ENCODE results near the gene LAMTOR5. TPM values are rescaled to one million over a fixed set of nuclear protein-coding genes. Genes with fewer than 3 reads are reported as not detected.
"Not testable (repeated sequence)": the region's sequence is repeated elsewhere in the genome, so short reads cannot be mapped to it uniquely, and the experiment has no call there.

The LAMTOR5 gene
- total and polyA plus RNA-seq, 2 experiments from 2014 or later: 45.4 to 168 TPM

GRCh38 chr1:110420874-110421793 is 13.6 kb upstream of the LAMTOR5 start:
- no peak overlapping the region for H2AFZ ChIP-seq
- no peaks in the 10 kb centered on the region for H3K36me3 ChIP-seq (replicated peaks; ENCODE audit: insufficient read depth, low read depth)
- H3K4me1 ChIP-seq (ENCODE audit: insufficient read depth): no peaks in the 10 kb centered on the region
- 74% methylated on average over 2 of the region's 2 CpGs for WGBS (ENCODE audit: low lambda C conversion rate, missing lambda C conversion rate)
- H3K27ac ChIP-seq: peak overlapping the region; percentile 71
- H4K20me1 ChIP-seq (ENCODE audit: insufficient read depth, poor library complexity, severe bottlenecking): no peaks in the 10 kb centered on the region
- H3K4me3 ChIP-seq: no peak overlapping the region
- peak; percentile 38 for DNase-seq (ENCODE audit: low spot score)
- H3K9me3 ChIP-seq (ENCODE audit: low read depth): no peaks in the 10 kb centered on the region
- no peaks in the 10 kb centered on the region for H3K79me2 ChIP-seq
- no peaks in the 10 kb centered on the region for H3K9me2 ChIP-seq (replicated peaks; ENCODE audit: insufficient read depth)
- TF ChIP-seq EZH2phosphoT487 (IDR thresholded peaks at IDR 0.05; ENCODE audit: low read depth, severe bottlenecking, unreplicated experiment) (no peak), CTCF (IDR thresholded peaks at IDR 0.05; ENCODE audit: poor library complexity) (no peak), EZH2 (IDR thresholded peaks at IDR 0.05; ENCODE audit: borderline replicate concordance) (no peak)
- no peak overlapping the region for H3K4me2 ChIP-seq
- no peaks in the 10 kb centered on the region for H3K27me3 ChIP-seq

GRCh38 chr1:110420023-110420662 is 12.6 kb upstream of the LAMTOR5 start:
- Histone ChIP-seq H3K9me2 (replicated peaks; ENCODE audit: insufficient read depth) (no peaks in the 10 kb centered on the region), H3K27ac (no peak overlapping the region), H2AFZ (no peak overlapping the region), H3K4me2 (no peak overlapping the region), H3K79me2 (no peaks in the 10 kb centered on the region), H3K4me1 (ENCODE audit: insufficient read depth) (no peaks in the 10 kb centered on the region), H3K27me3 (no peaks in the 10 kb centered on the region), H4K20me1 (ENCODE audit: insufficient read depth, poor library complexity, severe bottlenecking) (no peaks in the 10 kb centered on the region), H3K4me3 (no peak overlapping the region), H3K9me3 (ENCODE audit: low read depth) (no peaks in the 10 kb centered on the region), H3K36me3 (replicated peaks; ENCODE audit: insufficient read depth, low read depth) (no peaks in the 10 kb centered on the region)
- no peak for TF ChIP-seq EZH2 (IDR thresholded peaks at IDR 0.05; ENCODE audit: borderline replicate concordance)
- no peak for TF ChIP-seq CTCF (IDR thresholded peaks at IDR 0.05; ENCODE audit: poor library complexity)
- TF ChIP-seq EZH2phosphoT487 (IDR thresholded peaks at IDR 0.05; ENCODE audit: low read depth, severe bottlenecking, unreplicated experiment): no peak
- no peak for DNase-seq (ENCODE audit: low spot score)
- 90% methylated on average over 10 of the region's 10 CpGs for WGBS (ENCODE audit: low lambda C conversion rate, missing lambda C conversion rate)

- H3K27ac ChIP-seq: no peak overlapping the region
- no peak for DNase-seq (ENCODE audit: low spot score)
- H3K79me2 ChIP-seq: no peaks in the 10 kb centered on the region
- TF ChIP-seq CTCF (IDR thresholded peaks at IDR 0.05; ENCODE audit: poor library complexity) (no peak), EZH2 (IDR thresholded peaks at IDR 0.05; ENCODE audit: borderline replicate concordance) (no peak), EZH2phosphoT487 (IDR thresholded peaks at IDR 0.05; ENCODE audit: low read depth, severe bottlenecking, unreplicated experiment) (no peak)
- H3K36me3 ChIP-seq (replicated peaks; ENCODE audit: insufficient read depth, low read depth): no peaks in the 10 kb centered on the region
- H4K20me1 ChIP-seq (ENCODE audit: insufficient read depth, poor library complexity, severe bottlenecking): no peaks in the 10 kb centered on the region
- no peaks in the 10 kb centered on the region for H3K4me1 ChIP-seq (ENCODE audit: insufficient read depth)
- no peak overlapping the region for H2AFZ ChIP-seq
- no peaks in the 10 kb centered on the region for H3K27me3 ChIP-seq
- 100% methylated on average over 1 of the region's 1 CpG for WGBS (ENCODE audit: low lambda C conversion rate, missing lambda C conversion rate)
- H3K9me3 ChIP-seq (ENCODE audit: low read depth): no peaks in the 10 kb centered on the region
- H3K9me2 ChIP-seq (replicated peaks; ENCODE audit: insufficient read depth): no peaks in the 10 kb centered on the region
- no peak overlapping the region for H3K4me3 ChIP-seq
- no peak overlapping the region for H3K4me2 ChIP-seq
Measured at GRCh38 chr1:110418729-110419128, 11.2 kb upstream of the LAMTOR5 start.

GRCh38 chr1:110413045-110413444 is 5.6 kb upstream of the LAMTOR5 start:
- not testable (repeated sequence) for H4K20me1 ChIP-seq (ENCODE audit: insufficient read depth, poor library complexity, severe bottlenecking); H3K4me2 ChIP-seq; H3K9me2 ChIP-seq (replicated peaks; ENCODE audit: insufficient read depth); H3K9me3 ChIP-seq (ENCODE audit: low read depth); H2AFZ ChIP-seq; H3K36me3 ChIP-seq (replicated peaks; ENCODE audit: insufficient read depth, low read depth); DNase-seq (ENCODE audit: low spot score); H3K27ac ChIP-seq; H3K4me3 ChIP-seq; H3K27me3 ChIP-seq; H3K4me1 ChIP-seq (ENCODE audit: insufficient read depth); H3K79me2 ChIP-seq
- WGBS (ENCODE audit: low lambda C conversion rate, missing lambda C conversion rate): 69% methylated on average over 1 of the region's 1 CpG

Data from hepatocyte (in vitro differentiated cells).